Fibroblast of lung (primary cell): ENCODE measurements around the gene CTNNAL1.

Experiments
- EZH2 ChIP-seq: IDR thresholded peaks from 2 replicates; pipeline ENCODE4 v1.5.1; 2012; ENCODE audit warnings: low read length, control low read depth, mild to moderate bottlenecking; ENCODE audit errors: missing control alignments
- TF ChIP-seq, protein P1 (sequence below), 2 donors: IDR thresholded peaks in 1 of 2; conservative IDR thresholded peaks in 1 of 2; 1 replicate in 1 of 2; 2 replicates in 1 of 2; pipeline ENCODE4 v1.5.1; 2011 to 2012; ENCODE audit warnings: low read length in 2 of 2, control low read depth in 1 of 2, inconsistent platforms in 1 of 2, low read depth in 1 of 2, mild to moderate bottlenecking in 1 of 2

DNA sequence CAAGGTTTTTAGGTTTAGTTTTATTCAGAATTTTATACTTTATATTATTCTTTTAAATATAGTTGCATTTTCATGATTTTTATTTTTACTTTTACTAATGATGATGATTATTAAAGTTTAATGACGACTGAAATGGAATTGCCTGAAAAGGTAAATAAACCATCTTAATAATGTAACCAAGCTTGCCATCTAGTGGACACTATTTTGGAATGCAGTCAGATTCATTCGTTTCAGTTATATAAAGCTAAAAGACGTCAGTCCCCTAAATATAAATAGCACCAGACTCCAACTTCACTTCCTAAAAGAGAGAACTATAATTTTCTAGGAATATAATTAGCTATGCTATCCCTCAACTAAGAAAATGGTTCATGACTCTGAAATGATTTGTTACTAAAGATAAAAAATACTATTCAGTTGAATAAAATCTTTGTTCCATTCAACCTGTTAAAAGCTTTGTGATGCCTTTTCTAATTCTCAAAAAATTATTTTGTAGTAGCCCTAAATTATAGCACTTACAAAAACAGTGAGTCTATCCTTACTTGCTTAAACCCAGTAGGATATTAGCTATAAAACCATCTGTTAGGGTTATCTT is 59.2 kb downstream of the CTNNAL1 start:
- TF ChIP-seq, protein P1, sequence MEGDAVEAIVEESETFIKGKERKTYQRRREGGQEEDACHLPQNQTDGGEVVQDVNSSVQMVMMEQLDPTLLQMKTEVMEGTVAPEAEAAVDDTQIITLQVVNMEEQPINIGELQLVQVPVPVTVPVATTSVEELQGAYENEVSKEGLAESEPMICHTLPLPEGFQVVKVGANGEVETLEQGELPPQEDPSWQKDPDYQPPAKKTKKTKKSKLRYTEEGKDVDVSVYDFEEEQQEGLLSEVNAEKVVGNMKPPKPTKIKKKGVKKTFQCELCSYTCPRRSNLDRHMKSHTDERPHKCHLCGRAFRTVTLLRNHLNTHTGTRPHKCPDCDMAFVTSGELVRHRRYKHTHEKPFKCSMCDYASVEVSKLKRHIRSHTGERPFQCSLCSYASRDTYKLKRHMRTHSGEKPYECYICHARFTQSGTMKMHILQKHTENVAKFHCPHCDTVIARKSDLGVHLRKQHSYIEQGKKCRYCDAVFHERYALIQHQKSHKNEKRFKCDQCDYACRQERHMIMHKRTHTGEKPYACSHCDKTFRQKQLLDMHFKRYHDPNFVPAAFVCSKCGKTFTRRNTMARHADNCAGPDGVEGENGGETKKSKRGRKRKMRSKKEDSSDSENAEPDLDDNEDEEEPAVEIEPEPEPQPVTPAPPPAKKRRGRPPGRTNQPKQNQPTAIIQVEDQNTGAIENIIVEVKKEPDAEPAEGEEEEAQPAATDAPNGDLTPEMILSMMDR (conservative IDR thresholded peaks at IDR 0.05 in 1 of 2, IDR thresholded peaks at IDR 0.05 in 1 of 2; ENCODE audit: low read depth in 1 of 2, low read length in 2 of 2), result peak; percentile 19 to 71
- no peak for TF ChIP-seq EZH2
